IMR-90 (cell line): ENCODE results near the gene VCY1B. TPM values are rescaled to one million over a fixed set of nuclear protein-coding genes. Genes with fewer than 3 reads are reported as not detected.
"Not testable (repeated sequence)": the region's sequence is repeated elsewhere in the genome, so short reads cannot be mapped to it uniquely, and the experiment has no call there.

Experiments used
- ATAC-seq: fragments of 200-7000 bp; cut with Tn5 transposase; 2 replicates; pipeline ENCODE4 v1.9.1; 2020; ENCODE audit warnings: low read depth, mild to moderate bottlenecking, moderate library complexity
- BruUV-seq: library from RNA; stranded (reverse); fragments of 400-500 nt; replicated peaks from 2 replicates; lab custom pipeline; 2021; lab: Mats Ljungman, UMichigan
- CTCF ChIA-PET: fragments of 300-600 bp; formaldehyde crosslinking; extraction: SDS; loops from one replicate; lab custom pipeline; 2021; ENCODE audit warnings: antibody characterized with exemption; lab: Yijun Ruan, JAX
- POLR2A ChIA-PET: fragments of 300-600 bp; sonication (Branson Sonifier 250); formaldehyde crosslinking; loops from one replicate; lab custom pipeline; 2022; ENCODE audit warnings: antibody characterized with exemption; ENCODE audit not compliant: unreplicated experiment; lab: Charles Lee
- DNase-seq: peaks from one replicate; pipeline ENCODE4 v3.0.0; 2013
- H2AFZ ChIP-seq: replicated peaks from 2 replicates; pipeline ENCODE3; 2013; ENCODE audit warnings: low read length, mild to moderate bottlenecking; ENCODE audit not compliant: poor library complexity
- H2AK5ac ChIP-seq: 2 replicates; pipeline ENCODE4 v1.6.1; 2013; ENCODE audit warnings: low read depth, low read length, inconsistent platforms
- H2AK9ac ChIP-seq: replicated peaks from 2 replicates; pipeline ENCODE3; 2013; ENCODE audit warnings: mild to moderate bottlenecking, low read depth, low read length, moderate library complexity; ENCODE audit not compliant: poor library complexity
- H2BK120ac ChIP-seq: 2 replicates; pipeline ENCODE4 v1.6.1; 2013; ENCODE audit warnings: low read depth, low read length, inconsistent platforms
- H2BK15ac ChIP-seq: 3 replicates; pipeline ENCODE4 v1.6.1; 2013; ENCODE audit warnings: low read depth, low read length, inconsistent platforms
- H2BK20ac ChIP-seq: 2 replicates; pipeline ENCODE4 v1.6.1; 2013; ENCODE audit warnings: low read depth, mild to moderate bottlenecking, inconsistent platforms, low read length, moderate library complexity
- H2BK5ac ChIP-seq: 2 replicates; pipeline ENCODE4 v1.6.1; 2013; ENCODE audit warnings: mild to moderate bottlenecking, low read depth, low read length, inconsistent platforms; ENCODE audit not compliant: poor library complexity, severe bottlenecking
- H3K14ac ChIP-seq: replicated peaks from 2 replicates; pipeline ENCODE4 v1.6.1; 2013; ENCODE audit warnings: low read depth, low read length, inconsistent platforms
- H3K18ac ChIP-seq: 2 replicates; pipeline ENCODE4 v1.6.1; 2013; ENCODE audit warnings: low read depth, low read length, control low read depth
- H3K23ac ChIP-seq: 2 replicates; pipeline ENCODE4 v1.6.1; 2013; ENCODE audit warnings: low read depth, low read length, inconsistent platforms
- H3K27ac ChIP-seq: 2 replicates; pipeline ENCODE4 v1.5.1; 2013; ENCODE audit warnings: mild to moderate bottlenecking, control low read depth, low read length; ENCODE audit not compliant: insufficient read depth
- H3K27me3 ChIP-seq: 2 replicates; pipeline ENCODE4 v1.6.1; 2013; ENCODE audit warnings: low read length; ENCODE audit not compliant: control insufficient read depth, insufficient read depth
- H3K36me3 ChIP-seq: 2 replicates; pipeline ENCODE4 v1.6.1; 2013; ENCODE audit warnings: low read length, mixed read lengths; ENCODE audit not compliant: control insufficient read depth, insufficient read depth
- H3K4ac ChIP-seq: 2 replicates; pipeline ENCODE4 v1.6.1; 2013; ENCODE audit warnings: low read depth, low read length, inconsistent platforms
- H3K4me1 ChIP-seq: 2 replicates; pipeline ENCODE4 v1.6.1; 2013; ENCODE audit warnings: low read length, mixed read lengths; ENCODE audit not compliant: control insufficient read depth, insufficient read depth
- H3K4me2 ChIP-seq: 2 replicates; pipeline ENCODE4 v1.6.1; 2013; ENCODE audit warnings: low read depth, mild to moderate bottlenecking, control low read depth, low read length, moderate library complexity
- H3K4me3 ChIP-seq: 2 replicates; pipeline ENCODE4 v1.5.1; 2013; ENCODE audit warnings: low read depth, mild to moderate bottlenecking, control low read depth, low read length, moderate library complexity; ENCODE audit not compliant: insufficient read depth
- H3K56ac ChIP-seq: 2 replicates; pipeline ENCODE4 v1.6.1; 2013; ENCODE audit warnings: low read length, inconsistent platforms; ENCODE audit not compliant: insufficient read depth; ENCODE audit errors: extremely low read depth
- H3K79me1 ChIP-seq, 2 experiments: 2 replicates each; pipeline ENCODE4 v1.6.1; 2013; ENCODE audit warnings: low read length in 2 of 2, inconsistent platforms in 1 of 2, low read depth in 1 of 2
- H3K9ac ChIP-seq: 2 replicates; pipeline ENCODE4 v1.6.1; 2013; ENCODE audit warnings: low read depth, low read length, control low read depth
- H3K9me1 ChIP-seq: 2 replicates; pipeline ENCODE4 v1.6.1; 2013; ENCODE audit warnings: low read length, inconsistent platforms; ENCODE audit not compliant: insufficient read depth
- H3K9me3 ChIP-seq: 2 replicates; pipeline ENCODE4 v1.6.1; 2013; ENCODE audit warnings: low read length; ENCODE audit not compliant: control insufficient read depth, insufficient read depth
- H4K20me1 ChIP-seq: 2 replicates; pipeline ENCODE4 v1.6.1; 2013; ENCODE audit warnings: low read length, inconsistent platforms; ENCODE audit not compliant: insufficient read depth
- H4K5ac ChIP-seq: 2 replicates; pipeline ENCODE4 v1.6.1; 2013; ENCODE audit warnings: mild to moderate bottlenecking, low read depth, low read length, control low read depth
- H4K8ac ChIP-seq, 2 experiments: 2 replicates each; pipeline ENCODE4 v1.6.1; 2013; ENCODE audit warnings: low read depth in 2 of 2, low read length in 2 of 2, control low read depth in 1 of 2, inconsistent platforms in 1 of 2
- H4K91ac ChIP-seq: 2 replicates; pipeline ENCODE4 v1.6.1; 2013; ENCODE audit warnings: low read depth, low read length, inconsistent platforms; ENCODE audit not compliant: insufficient read depth
- WGBS, 2 experiments: methylation state at CpG; one replicate each; pipeline versions ENCODE4 v1.1.5 to v1.1.7; 2013; ENCODE audit warnings: missing lambda C conversion rate in 2 of 2; ENCODE audit not compliant: insufficient read length in 1 of 2; ENCODE audit errors: extremely low coverage in 2 of 2; 5-methylcytosine and 5-hydroxymethylcytosine counted together
- dilution Hi-C: fragments of 300-500 bp; cut with HindIII; formaldehyde crosslinking; loops from one replicate; pipeline ENCODE4 v1.14.3; 2018; ENCODE audit warnings: low sequenced_read_pairs; ENCODE audit not compliant: unreplicated experiment
- in situ Hi-C: fragments of 300-500 bp; cut with MboI; formaldehyde crosslinking; loops from 3 replicates; pipeline ENCODE4 v1.14.3; 2019; ENCODE audit warnings: low sequenced_read_pairs, inconsistent platforms, mixed read lengths
- intact Hi-C: fragments of 100-400 bp; cut with micrococcal nuclease; formaldehyde crosslinking; loops from 2 replicates; pipeline ENCODE4 v1.10.0; 2022
- polyA plus RNA-seq, 3 experiments: library from polyadenylated mRNA; depleted of rRNA; stranded (reverse); fragments of >200 nt; gene quantifications; 2 replicates each; pipeline ENCODE4 v1.2.3, GENCODE V29; 2012; ENCODE audit warnings: low replicate concordance in 1 of 3
- total RNA-seq: library from RNA; depleted of rRNA; stranded (reverse); fragments of >200 nt; gene quantifications from 2 replicates; pipeline ENCODE4 v1.2.3, GENCODE V29; 2012

VCY1B gene
- total and polyA plus RNA-seq, 2 of the 4 experiments (the other 2 are of a cell fraction), result not detected

GRCh38 chrY:14030395-14030794, 25.6 kb upstream of the VCY1B start:
- intact Hi-C loops, H2BK20ac ChIP-seq, H2AK5ac ChIP-seq, H3K18ac ChIP-seq, CTCF ChIA-PET, H3K4me3 ChIP-seq, H2BK120ac ChIP-seq, H3K9me3 ChIP-seq, H2BK5ac ChIP-seq, H3K14ac ChIP-seq, H2AK9ac ChIP-seq, H4K5ac ChIP-seq, in situ Hi-C loops, BruUV-seq, H4K8ac ChIP-seq, H3K79me1 ChIP-seq, H3K4me2 ChIP-seq, dilution Hi-C loops, H3K4ac ChIP-seq, H2BK15ac ChIP-seq, H3K23ac ChIP-seq, H3K27ac ChIP-seq, H3K27me3 ChIP-seq, POLR2A ChIA-PET, H3K56ac ChIP-seq, ATAC-seq, H2AFZ ChIP-seq, H3K9me1 ChIP-seq, DNase-seq, H3K4me1 ChIP-seq, H3K36me3 ChIP-seq, H4K20me1 ChIP-seq, H3K9ac ChIP-seq, H4K91ac ChIP-seq: not testable (repeated sequence)
- no CpG with 5 or more reads among the region's 2 CpGs for WGBS, 2 experiments
